ENCODE measurements around the gene RNASEH2C. TPM values are rescaled to one million over a fixed set of nuclear protein-coding genes. Genes with fewer than 3 reads are reported as not detected.
A peak's percentile ranks its signal among the peaks of the same experiment; 100 is the strongest.
"Not testable (repeated sequence)": the region's sequence is repeated elsewhere in the genome, so short reads cannot be mapped to it uniquely, and the experiment has no call there.

Gene RNASEH2C
- total RNA-seq, 1 experiment from 2014 or later, result 47.3 TPM

- no peak for DNase-seq (ENCODE audit: low spot score)
These were observed 3.7 kb downstream of the RNASEH2C start for GRCh38 chr11:65716774-65717405.

GRCh38 chr11:65716302-65716701 lies 4.3 kb downstream of the RNASEH2C start:
- DNase-seq (ENCODE audit: low spot score), result no peak

- no peak for DNase-seq (ENCODE audit: low spot score)
These were observed 6.2 kb downstream of the RNASEH2C start for GRCh38 chr11:65714433-65714832.

GRCh38 chr11:65713212-65713969 lies 7.2 kb downstream of the RNASEH2C start:
- no peak for DNase-seq (ENCODE audit: low spot score)

- DNase-seq (ENCODE audit: low spot score), result no peak
These were observed 7.9 kb downstream of the RNASEH2C start for GRCh38 chr11:65712633-65713076.

GRCh38 chr11:65711785-65712632 lies 8.6 kb downstream of the RNASEH2C start, which contains the start of gene KAT5:
Gene KAT5 (plus strand): TSS chr11:65712252. CDS start chr11:65712268, 16 bp downstream.
- peak; percentile 99 for DNase-seq (ENCODE audit: low spot score)

GRCh38 chr11:65710421-65710820 lies 10.2 kb downstream of the RNASEH2C start:
- no peak for DNase-seq (ENCODE audit: low spot score)

GRCh38 chr11:65709661-65710060 lies 10.9 kb downstream of the RNASEH2C start:
- DNase-seq (ENCODE audit: low spot score), result no peak

- no peak for DNase-seq (ENCODE audit: low spot score)
These were observed 12.1 kb downstream of the RNASEH2C start for GRCh38 chr11:65708451-65708850.

- DNase-seq (ENCODE audit: low spot score), result not testable (repeated sequence)
These were observed 13.6 kb downstream of the RNASEH2C start for GRCh38 chr11:65707002-65707401.

GRCh38 chr11:65706303-65706763 lies 14.3 kb downstream of the RNASEH2C start:
- peak; percentile 60 for DNase-seq (ENCODE audit: low spot score)

- DNase-seq (ENCODE audit: low spot score), result no peak
These were observed 16.8 kb downstream of the RNASEH2C start for GRCh38 chr11:65703846-65704245.

GRCh38 chr11:65701686-65702085 lies 18.9 kb downstream of the RNASEH2C start:
- DNase-seq (ENCODE audit: low spot score), result no peak

GRCh38 chr11:65700399-65700798 lies 20.2 kb downstream of the RNASEH2C start:
- DNase-seq (ENCODE audit: low spot score), result no peak

- no peak for DNase-seq (ENCODE audit: low spot score)
These were observed 21.3 kb downstream of the RNASEH2C start for GRCh38 chr11:65699306-65699705.

- DNase-seq (ENCODE audit: low spot score), result no peak
These were observed 22.4 kb downstream of the RNASEH2C start for GRCh38 chr11:65698205-65698604.

- DNase-seq (ENCODE audit: low spot score), result no peak
These were observed 23.6 kb downstream of the RNASEH2C start for GRCh38 chr11:65696802-65697552.

GRCh38 chr11:65695459-65696241 lies 24.9 kb downstream of the RNASEH2C start:
- DNase-seq (ENCODE audit: low spot score), result peak; percentile 66

GRCh38 chr11:65692367-65692766 lies 28.2 kb downstream of the RNASEH2C start:
- no peak for DNase-seq (ENCODE audit: low spot score)

- DNase-seq (ENCODE audit: low spot score), result not testable (repeated sequence)
These were observed 28.8 kb downstream of the RNASEH2C start for GRCh38 chr11:65691847-65692246.
